NCI-H524 (cell line): ENCODE measurements around the gene PRR29.
"Not testable (repeated sequence)": the region's sequence is repeated elsewhere in the genome, so short reads cannot be mapped to it uniquely, and the experiment has no call there.

Source experiments
- DNase-seq, 2 experiments: peaks; one replicate each; lab custom pipeline; 2025; lab: John Stamatoyannopoulos, UW

Gene PRR29

GRCh38 chr17:63997341-63998048 is 656 bp upstream of the PRR29 start:
- DNase-seq = no peak

GRCh38 chr17:63998721-63999679 is 849 bp downstream of the PRR29 start:
- DNase-seq = no peak

GRCh38 chr17:63999680-64000531 is 1.8 kb downstream of the PRR29 start:
- no peak for DNase-seq

- no peak for DNase-seq
These were observed 3.0 kb downstream of the PRR29 start for GRCh38 chr17:64001091-64001579.

GRCh38 chr17:64001763-64002529 is 3.8 kb downstream of the PRR29 start:
- no peak for DNase-seq

- no peak for DNase-seq
These were observed 4.7 kb downstream of the PRR29 start for GRCh38 chr17:64002658-64003525.

- no peak for DNase-seq
These were observed 5.5 kb downstream of the PRR29 start for GRCh38 chr17:64003526-64004121.

GRCh38 chr17:64004218-64004770 is 6.1 kb downstream of the PRR29 start:
- DNase-seq = no peak

GRCh38 chr17:64004903-64005733 is 7.0 kb downstream of the PRR29 start:
- no peak for DNase-seq

GRCh38 chr17:64005734-64006167 is 7.6 kb downstream of the PRR29 start:
- peak; percentile 88 to 92 for DNase-seq

- no peak for DNase-seq
These were observed 8.4 kb downstream of the PRR29 start for GRCh38 chr17:64006361-64007088.

- not testable (repeated sequence) for DNase-seq
These were observed 9.1 kb downstream of the PRR29 start for GRCh38 chr17:64007089-64007837.

GRCh38 chr17:64007838-64008282 is 9.7 kb downstream of the PRR29 start:
- DNase-seq = no peak

GRCh38 chr17:64008346-64008745 is 10.2 kb downstream of the PRR29 start:
- DNase-seq = no peak

GRCh38 chr17:64008830-64009229 is 10.7 kb downstream of the PRR29 start:
- no peak for DNase-seq

GRCh38 chr17:64009571-64010402 is 11.6 kb downstream of the PRR29 start:
- DNase-seq = no peak
